SW 1271 (cell line): ENCODE data around the gene TUBGCP2.

Experiments used
- DNase-seq, 2 experiments: peaks; one replicate each; lab custom pipeline; 2025; lab: John Stamatoyannopoulos, UW

The TUBGCP2 gene

DNA sequence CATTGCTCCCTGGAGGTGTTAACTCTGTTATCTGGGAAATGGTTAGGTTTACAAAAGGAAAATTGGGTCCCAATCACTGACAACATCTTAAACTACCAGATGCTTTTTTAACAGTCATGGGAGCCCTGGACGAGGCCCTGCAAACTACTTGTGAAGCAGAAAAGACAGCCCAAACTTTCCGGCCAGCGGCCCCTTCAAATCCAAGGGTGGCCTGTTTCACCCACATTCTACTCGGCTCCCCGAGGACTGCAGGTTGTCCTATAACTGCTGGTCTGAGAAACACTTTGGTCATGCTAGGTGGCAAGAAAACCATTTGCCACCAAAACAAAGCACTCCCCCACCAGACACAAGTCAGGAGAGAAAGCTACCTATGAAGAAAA, 2.6 kb downstream of the TUBGCP2 start:
- no peak for DNase-seq

DNA sequence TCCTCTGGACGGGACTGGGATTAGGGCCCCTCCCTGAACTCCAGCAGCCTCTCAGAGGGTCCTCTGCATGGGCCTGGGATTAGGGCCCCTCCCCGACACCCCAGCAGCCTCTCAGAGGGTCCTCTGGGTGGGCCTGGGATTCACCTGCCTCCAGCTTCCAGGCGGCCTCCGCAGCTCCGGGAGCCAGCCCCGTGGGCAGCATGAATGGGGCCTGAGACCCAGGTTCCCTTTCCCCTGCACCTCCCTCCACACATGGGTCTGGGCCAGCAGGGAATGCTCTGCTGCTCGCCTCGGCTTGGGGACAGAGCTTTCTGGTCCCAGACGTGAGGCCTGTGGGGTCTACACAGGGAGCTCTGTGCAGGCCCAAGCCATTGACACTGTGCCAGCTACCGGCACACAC, 5.5 kb downstream of the TUBGCP2 start:
- no peak for DNase-seq

DNA sequence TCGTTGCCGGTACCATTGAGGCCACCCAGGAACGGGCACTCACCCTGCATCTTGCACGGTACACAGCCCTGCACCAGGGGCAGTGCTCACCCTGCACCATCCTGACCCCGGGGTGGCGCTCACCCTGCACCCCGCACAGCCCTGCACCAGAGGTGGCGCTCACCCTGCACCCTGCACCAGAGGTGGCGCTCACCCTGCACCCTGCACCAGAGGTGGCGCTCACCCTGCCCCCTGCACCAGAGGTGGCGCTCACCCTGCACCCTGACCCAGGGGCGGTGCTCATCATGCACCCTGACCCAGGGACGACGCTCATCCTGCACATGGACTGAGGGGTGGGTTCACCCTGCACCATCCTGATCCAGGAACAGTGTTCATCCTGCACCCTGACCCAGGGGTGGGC, 6.4 kb downstream of the TUBGCP2 start:
- DNase-seq = no peak

DNA sequence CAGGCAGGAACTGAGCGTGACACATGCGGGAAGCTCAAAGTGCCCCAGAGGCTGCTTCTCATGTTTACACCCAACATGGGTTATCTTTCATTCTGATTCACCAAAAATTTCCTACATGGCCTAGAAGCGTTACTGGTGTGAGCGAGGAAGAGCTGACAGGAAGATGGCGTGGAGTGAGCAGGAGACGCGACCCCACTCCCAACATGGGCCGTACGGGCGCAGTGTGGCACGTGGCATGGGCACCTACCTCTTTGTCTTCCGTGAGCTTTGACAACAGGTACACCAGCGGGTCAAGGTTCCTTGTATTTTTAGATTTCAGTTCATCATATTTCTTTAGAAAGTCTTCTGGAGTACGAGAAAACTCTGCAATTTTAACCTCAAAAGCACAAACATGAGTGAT, 8.9 kb downstream of the TUBGCP2 start:
- no peak for DNase-seq

DNA sequence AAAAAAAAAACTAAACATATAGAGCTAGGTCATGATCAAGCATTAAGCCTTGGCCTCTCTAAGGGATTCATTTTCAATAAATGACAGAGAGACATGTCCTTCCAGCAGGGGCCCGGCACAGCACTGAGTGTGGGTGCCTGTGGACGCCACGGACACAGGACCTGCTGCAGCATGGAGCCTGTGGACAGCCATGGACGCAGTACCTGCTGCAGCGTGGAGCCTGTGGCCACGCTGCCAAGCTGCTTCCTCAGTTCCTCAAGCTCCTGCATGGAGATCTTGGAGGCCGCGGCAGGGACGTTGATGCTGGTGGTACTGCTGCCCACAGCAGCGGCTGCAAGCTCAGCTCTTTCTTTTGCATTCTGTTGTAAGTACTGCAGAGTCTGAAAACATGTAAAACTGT, 9.4 kb downstream of the TUBGCP2 start:
- DNase-seq = no peak

DNA sequence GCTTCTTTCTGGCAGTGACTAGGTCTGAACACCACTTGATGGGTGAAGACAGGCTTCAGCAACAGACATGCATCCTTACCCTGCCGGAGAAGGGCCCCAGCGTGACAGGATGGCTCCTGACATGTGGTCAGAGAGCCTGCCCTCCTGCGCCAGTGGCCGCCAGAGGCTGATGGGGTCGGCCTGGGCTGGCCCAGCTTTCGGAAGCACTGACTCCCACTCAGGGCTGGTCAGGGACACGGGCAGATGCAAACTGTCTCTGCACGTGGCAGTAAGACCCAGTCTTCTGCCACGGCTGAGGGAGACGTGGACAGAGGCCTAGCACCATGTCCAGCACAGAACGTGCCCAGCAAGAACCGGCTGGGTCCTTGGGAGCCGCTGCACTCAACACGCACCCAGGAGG, 10.2 kb downstream of the TUBGCP2 start:
- no peak for DNase-seq

DNA sequence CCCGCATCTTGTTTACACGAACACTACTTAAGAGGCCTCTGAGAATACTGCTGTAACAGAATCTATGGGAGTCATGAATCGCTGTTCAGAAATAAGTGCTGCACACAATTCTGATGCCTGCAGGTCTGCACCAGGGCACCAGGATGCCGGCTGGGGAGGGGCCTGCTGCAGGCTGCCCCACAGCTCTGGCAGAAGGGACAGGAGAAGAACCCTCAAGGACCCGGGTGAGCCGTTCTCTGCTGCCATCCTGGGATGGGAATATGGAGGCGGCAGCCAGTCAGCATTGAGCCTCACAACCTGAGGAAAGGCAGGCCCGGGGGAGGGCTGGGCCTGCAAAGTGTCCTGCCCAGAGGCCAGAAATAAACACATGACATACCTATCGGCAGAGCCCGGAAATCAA, 11.2 kb downstream of the TUBGCP2 start:
- DNase-seq = no peak

DNA sequence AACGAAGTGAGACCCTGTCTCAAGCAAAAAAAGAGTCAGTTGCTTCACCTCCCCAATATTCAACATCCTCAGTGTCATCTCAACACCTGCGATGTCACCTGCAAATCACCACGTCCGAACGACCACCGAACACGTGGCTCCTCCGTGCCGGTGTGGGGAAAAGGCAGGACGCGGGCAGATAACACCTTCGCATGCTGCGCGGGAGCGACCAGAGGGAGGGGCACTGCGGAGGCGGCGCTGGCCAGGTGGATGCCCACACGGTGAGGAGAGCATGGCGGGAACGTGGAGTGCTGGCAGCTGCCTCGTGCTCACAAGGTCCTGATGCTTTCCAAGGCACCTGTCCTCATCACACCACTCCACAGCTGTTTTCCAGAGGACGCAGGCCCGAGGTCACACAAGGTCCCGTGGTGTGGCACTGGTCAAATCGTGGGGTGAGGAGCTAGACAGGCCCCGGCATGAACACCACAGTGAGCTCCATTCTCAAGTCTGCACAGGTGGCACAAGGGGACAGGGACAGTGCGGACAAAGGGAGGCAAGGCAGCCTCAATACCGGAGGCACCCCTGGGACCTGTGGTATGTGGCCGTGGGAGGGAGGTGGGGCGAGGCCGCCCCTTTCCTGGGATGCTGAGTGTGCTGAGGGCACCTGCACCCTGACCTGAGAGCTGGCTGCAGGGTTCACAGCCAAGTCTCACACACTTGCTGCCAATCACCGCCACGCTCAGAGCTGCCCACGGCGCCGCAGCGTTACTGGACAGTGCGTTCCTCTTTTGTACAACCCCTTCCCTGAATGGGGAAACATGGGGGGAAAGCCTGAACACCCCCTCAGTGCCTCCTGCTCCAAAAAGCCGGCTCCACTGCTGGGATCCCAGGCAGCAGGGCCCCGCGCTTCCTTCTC, 13.0 kb downstream of the TUBGCP2 start:
- DNase-seq = no peak

DNA sequence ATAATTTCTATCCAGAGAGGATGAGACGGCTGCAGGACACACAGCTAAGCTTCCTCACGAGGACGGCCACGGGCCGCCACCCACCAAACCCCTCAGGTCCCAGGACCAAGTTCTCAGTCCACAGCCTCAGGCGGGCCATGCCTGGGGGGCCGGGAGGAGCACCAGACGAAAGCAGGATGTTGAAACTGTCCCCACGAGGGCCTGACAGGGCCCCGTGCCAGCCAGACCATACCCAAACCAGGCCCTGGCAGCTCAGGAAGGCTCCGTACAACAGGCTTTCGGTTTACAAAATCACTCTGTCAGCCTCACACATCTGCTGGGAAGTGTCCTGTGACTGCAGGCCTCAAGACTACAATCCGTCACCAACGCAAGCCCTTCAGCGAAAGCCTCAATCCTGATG, 14.5 kb downstream of the TUBGCP2 start:
- DNase-seq = no peak

DNA sequence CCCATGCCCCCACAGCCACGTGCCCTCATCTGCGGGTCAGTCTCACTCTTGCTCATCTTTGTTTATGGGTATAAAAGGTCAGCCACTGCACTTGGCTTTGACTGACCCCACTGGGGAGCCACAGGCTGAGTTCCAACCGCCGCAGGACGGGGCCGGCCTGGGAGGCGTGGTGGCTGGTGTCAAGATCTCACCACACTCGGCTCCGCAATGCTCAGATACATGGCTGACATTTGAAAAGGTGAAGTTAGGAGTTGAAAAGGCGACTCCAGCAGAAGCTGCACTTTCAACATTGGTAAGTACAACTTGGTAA, 14.9 kb downstream of the TUBGCP2 start:
- DNase-seq = no peak

DNA sequence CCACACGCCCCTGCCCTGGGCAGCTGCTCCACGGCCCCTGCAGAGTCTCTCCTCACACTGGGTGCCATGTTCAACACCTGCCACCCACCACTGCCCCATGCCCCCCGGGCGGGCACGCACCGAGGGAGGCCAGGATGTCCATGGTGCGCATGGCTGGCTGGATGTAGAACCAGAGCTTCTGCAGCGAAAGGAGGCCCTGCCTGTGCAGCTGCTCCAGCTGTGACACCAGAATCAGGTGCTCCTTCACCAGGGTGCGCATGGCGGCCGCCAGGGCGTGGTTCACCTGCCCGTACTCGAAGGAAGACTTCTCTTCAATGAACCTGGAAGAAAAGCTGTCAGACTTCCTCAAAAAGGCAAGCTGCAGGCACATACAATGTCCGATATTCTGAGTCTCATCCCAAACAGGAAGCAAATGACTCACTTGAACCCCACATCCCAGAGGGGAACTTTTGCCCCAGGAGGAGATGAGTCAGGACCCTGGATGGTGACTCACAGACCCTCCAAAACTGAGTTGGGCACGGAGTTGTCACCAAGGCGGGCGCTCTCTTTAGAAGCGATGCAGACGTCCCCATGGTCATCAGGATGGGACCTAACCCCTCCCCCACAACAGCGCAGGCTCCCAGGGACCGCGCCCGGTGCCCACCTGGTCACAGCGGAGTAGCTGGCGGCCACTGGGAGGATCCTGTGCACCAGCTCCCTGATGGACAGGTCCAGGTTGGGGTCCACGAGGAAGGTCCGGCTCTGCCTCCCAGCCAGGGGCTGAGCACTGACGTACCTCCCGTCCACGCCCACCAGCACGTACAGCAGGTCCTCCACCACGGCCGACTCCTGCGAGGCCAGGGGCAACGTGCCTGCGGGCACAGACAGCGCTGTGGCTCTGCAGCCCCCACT, 15.5 kb downstream of the TUBGCP2 start:
- DNase-seq = peak in 1 of 2 experiments; percentile 56

DNA sequence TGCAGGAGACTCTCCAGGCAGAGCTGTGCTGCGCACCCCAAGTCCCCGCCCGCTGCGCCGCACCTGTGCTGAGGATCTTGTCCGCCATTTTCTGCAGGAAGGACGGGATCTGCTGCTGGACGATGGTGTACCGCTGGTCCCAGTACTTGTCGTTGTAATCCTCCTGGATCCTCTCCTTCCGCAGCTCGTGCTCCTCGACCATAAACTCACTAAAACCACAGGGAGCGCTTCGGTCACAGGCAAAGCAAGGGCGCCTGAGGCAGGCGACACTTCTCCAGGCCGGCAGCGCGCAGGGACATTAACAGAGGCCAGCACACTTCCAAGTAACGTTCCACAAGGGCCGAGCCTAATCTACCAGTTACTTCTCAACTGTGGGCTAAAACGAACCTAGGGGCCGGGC, 18.9 kb downstream of the TUBGCP2 start:
- DNase-seq = no peak

DNA sequence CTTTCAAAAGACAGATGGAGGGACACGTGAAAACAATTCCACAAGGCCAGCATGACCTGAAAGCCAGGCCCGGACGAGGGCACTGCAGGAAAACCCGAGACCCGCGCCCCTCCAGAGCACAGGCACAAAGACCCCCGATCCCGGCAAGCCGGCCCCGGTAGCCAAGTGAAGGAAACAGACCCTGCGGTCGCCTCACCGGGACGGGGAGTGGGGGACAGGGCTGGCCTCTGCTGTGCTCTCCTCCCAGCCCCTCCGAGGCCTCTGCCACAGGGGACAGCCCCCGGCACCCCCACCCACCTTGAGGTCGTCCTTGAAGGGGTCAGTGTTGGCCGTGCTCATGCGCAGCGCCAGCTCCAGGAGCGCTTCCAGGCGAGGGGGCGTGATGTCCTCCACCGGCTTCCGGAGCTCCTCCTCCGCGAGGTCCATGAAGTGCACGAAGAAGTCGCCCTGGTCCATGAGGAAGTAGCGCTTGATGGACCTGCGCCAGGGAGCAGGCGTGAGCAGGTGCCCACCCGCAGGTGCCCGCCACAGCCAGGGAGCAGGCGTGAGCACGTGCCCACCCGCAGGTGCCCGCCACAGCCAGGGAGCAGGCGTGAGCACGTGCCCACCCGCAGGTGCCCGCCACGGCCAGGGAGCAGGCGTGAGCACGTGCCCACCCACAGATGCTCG, 20.7 kb downstream of the TUBGCP2 start:
- DNase-seq = no peak

DNA sequence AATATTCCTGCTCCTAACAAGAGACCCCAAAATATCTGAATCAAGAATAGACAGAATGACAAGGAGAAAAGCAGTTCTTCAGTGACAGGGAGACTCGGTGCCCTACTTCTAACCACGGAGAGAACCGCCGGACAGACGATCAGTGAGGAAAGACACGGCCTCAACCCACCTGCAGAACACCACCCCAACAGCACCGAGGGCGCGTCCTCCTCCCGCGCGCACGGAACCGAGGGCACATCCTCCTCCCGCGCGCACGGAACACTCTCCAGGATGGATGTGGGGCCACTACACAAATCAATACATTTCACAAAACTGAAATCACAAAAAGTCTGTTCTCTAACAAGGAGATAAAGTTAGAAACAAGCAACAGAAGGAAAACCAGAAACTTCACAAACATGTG, 22.3 kb downstream of the TUBGCP2 start:
- DNase-seq = no peak

DNA sequence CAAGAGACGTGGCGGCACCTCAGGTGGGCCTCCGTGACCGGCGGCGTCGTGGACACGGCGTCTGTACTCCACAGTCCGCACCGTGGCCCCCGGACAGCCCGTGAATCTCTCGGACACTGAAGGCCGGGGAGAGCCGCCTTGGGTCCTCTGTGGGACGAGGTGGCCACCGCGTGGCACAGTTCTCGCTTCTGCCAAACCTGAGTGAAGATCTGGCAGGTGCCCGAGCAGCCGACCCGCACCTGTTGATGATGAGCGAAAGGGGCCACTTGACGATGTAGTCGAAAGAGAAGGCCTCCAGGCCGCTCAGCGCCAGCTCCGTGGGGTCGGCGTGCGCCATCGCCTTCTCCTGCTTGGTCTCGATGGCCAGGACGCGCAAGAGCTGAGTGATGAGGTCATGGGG, 23.5 kb downstream of the TUBGCP2 start:
- DNase-seq = no peak

DNA sequence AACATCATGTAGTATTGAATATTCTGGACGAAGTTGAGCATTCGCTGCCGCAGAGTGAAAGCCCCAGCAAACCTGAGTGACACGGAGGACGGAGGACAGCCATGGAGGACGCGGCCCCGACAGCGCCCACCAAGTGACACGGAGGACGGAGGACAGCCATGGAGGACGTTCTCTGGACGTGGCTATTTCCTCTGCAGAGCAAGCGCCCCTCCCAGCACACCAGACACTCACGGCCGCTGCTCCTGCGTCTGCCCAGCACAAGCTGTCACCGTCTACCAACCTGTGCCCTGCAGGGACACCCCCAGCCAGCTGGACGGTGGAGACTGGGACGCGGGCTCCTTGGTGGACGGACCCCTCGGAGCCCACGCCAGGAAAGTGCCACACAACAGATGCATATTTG, 24.7 kb downstream of the TUBGCP2 start:
- DNase-seq = no peak

DNA sequence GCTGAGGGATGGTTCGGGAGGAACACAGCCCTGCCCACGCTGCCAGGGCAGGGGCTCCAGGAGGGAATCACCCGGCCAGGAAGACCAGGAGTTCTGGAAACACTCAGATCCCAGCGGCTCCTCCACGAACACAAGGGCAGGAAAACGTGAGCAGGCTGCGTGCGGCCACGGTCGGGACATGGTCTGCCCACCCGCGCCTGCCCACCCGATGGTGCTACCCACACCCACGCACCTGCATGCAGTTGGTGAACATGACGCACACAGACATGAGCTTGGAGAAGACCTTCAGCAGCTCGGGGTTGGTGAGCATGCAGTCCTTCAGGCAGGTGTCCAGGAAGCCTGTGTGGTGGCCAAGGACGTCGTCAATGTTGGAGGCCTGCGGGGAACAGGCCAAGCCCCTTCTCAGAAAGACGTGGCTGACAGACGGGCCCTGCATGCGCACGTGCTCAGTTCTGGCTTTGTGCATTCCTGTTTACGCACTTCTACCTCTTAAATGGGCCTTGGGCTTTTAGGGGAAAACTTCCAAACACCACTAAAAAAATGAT, 25.8 kb downstream of the TUBGCP2 start:
- no peak for DNase-seq

DNA sequence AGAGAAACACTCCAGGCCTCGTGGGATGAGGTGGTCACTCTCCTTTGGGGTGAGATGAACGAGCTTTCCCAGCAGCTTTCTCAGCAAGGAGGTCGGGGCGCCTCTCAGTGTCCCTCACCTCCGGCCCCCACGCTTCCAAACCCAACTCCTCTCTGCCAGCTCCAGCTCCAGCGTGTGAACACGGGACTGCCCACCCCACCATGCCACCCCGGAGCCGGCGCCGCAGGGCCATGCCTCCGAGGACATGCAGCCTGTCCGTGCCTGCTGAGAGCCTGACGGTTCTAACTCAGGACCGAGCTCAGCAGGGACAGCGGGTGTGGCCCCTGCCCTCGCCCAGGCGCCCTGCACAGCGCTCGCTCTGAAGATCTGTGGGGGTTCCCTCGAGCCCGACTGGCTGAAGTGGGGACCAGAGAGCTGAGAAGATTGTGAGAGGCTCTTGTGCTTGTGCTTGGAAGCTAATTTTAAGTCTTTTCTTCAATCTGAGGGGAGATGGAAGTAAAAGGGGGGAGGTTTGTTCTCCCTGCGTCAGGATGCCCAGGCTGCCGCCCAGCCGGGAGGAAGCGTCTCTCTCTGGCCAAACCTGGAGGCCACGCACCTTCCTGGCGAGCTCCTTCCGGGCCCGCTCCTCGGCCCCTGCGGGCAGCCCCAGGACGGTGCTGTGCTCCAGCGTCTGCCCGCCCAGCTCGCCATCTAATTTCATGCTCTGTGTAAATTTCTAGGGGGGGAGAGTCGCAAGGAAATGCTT, 26.9 kb downstream of the TUBGCP2 start:
- no peak for DNase-seq

DNA sequence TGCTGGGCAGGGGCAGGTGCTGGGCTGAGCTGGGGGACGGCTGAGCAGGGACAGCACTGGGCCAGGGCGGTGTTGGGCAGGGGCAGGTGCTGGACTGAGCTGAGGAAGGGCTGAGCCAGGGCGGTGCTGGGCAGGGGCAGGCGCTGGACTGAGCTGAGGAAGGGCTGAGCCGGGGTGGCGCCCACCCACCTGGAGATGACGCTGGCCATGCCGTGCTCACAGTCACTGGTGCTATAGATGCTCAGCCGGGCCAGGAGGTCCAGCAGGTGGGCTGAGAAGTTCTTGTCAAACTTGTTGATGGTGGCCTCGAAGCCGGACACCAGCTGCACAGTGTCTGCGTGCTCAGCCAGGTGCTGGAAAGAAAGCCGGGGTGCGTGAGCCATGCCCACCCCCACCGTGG, 27.6 kb downstream of the TUBGCP2 start:
- DNase-seq = no peak

DNA sequence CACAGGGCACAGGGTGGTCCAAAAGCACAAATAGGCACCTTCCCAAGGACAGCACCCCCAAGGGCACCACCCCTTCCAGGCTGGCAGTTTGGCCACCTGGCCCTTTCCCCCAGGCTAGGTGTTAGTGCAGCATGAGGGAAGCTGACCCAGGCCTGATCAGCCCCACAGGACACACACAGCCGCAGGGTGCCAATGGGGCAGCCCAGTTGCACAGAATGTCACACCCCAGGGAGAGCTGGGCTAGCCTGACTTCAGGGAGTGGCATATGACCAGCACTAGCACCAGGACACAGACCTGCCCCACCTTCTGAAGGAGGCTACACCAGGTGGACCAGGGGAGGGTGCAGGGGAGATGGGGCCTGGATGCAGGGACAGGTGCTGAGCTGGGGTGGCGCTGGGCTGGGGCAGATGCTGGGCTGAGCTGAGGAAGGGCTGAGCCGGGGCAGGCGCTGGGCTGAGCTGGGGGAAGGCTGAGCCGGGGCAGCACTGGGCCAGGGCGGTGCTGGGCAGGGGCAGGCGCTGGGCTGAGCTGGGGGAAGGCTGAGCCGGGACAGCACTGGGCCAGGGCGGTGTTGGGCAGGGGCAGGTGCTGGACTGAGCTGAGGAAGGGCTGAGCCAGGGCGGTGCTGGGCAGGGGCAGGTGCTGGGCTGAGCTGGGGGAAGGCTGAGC, 28.1 kb downstream of the TUBGCP2 start:
- DNase-seq = no peak
